Brain microvascular endothelial cell (primary cell): ENCODE results near the gene CIT.

Experiments
- DNase-seq: peaks from one replicate; pipeline ENCODE4 v3.0.0-alpha.2; 2020
- H3K27ac ChIP-seq: fragments of 250-450 bp; sonication (Bioruptor Pico); 2 replicates; pipeline ENCODE4 v1.5.1; 2020; ENCODE audit warnings: mild to moderate bottlenecking, moderate library complexity
- H3K27me3 ChIP-seq: fragments of 250-450 bp; sonication (Bioruptor Pico); replicated peaks from 2 replicates; pipeline ENCODE4 v1.5.1; 2020; ENCODE audit warnings: mild to moderate bottlenecking
- H3K36me3 ChIP-seq: fragments of 250-450 bp; sonication (Bioruptor Pico); replicated peaks from 2 replicates; pipeline ENCODE4 v1.5.1; 2020; ENCODE audit warnings: mild to moderate bottlenecking
- H3K4me3 ChIP-seq: 2 replicates; pipeline ENCODE4 v1.5.1; 2011; ENCODE audit warnings: low read depth, mild to moderate bottlenecking, control low read depth, low read length, moderate library complexity
- CTCF ChIP-seq: IDR thresholded peaks from 2 replicates; pipeline ENCODE4 v1.5.1; 2011; ENCODE audit warnings: low read depth, mild to moderate bottlenecking, moderate library complexity, low read length, control low read depth, inconsistent platforms; ENCODE audit errors: missing control alignments
- in situ Hi-C: cut with HindIII; loops from 2 replicates; pipeline ENCODE4 v1.10.0; 2017; ENCODE audit warnings: low sequenced_read_pairs, low pct_ligation_motif_present

Gene CIT

GRCh38 chr12:119762619-119763018 lies 114.5 kb downstream of the CIT start:
- no peaks in the 10 kb centered on the region for H3K36me3 ChIP-seq
- no peak for DNase-seq
- H3K27ac ChIP-seq, result no peak overlapping the region
- no peak overlapping the region for H3K4me3 ChIP-seq
- in situ Hi-C loops, result no loop called here
- TF ChIP-seq CTCF, result no peak
- H3K27me3 ChIP-seq, result no peaks in the 10 kb centered on the region

- TF ChIP-seq CTCF, result no peak
- DNase-seq, result no peak
- Histone ChIP-seq H3K36me3 (no peaks in the 10 kb centered on the region), H3K27ac (no peak overlapping the region), H3K4me3 (no peak overlapping the region), H3K27me3 (no peaks in the 10 kb centered on the region)
- in situ Hi-C loops, result no loop called here
These were observed 118.4 kb downstream of the CIT start for GRCh38 chr12:119758722-119759121.

GRCh38 chr12:119758234-119758633 lies 118.9 kb downstream of the CIT start:
- TF ChIP-seq CTCF, result no peak
- no peak for DNase-seq
- Histone ChIP-seq H3K27me3 (no peaks in the 10 kb centered on the region), H3K36me3 (no peaks in the 10 kb centered on the region), H3K27ac (no peak overlapping the region), H3K4me3 (no peak overlapping the region)
- in situ Hi-C loops, result no loop called here

- no peak for DNase-seq
- no peak for TF ChIP-seq CTCF
These were observed 125.2 kb downstream of the CIT start for GRCh38 chr12:119751961-119752360.

GRCh38 chr12:119749666-119750065 lies 127.5 kb downstream of the CIT start:
- Histone ChIP-seq H3K27me3 (no peaks in the 10 kb centered on the region), H3K4me3 (no peak overlapping the region), H3K27ac (no peak overlapping the region), H3K36me3 (no peaks in the 10 kb centered on the region)
- TF ChIP-seq CTCF, result no peak
- no peak for DNase-seq
- in situ Hi-C loops, result no loop called here

More at GRCh38 chr12:119751961-119752360, 125.2 kb downstream of the CIT start:
- in situ Hi-C loops, result no loop called here
- Histone ChIP-seq H3K27me3 (no peaks in the 10 kb centered on the region), H3K4me3 (no peak overlapping the region), H3K36me3 (no peaks in the 10 kb centered on the region), H3K27ac (no peak overlapping the region)

- Histone ChIP-seq H3K36me3 (no peaks in the 10 kb centered on the region), H3K27ac (no peak overlapping the region), H3K27me3 (no peaks in the 10 kb centered on the region), H3K4me3 (no peak overlapping the region)
- DNase-seq, result no peak
- in situ Hi-C loops, result no loop called here
- no peak for TF ChIP-seq CTCF
These were observed 128.6 kb downstream of the CIT start for GRCh38 chr12:119748497-119748896.
